K562 (cell line): Measurements from ENCODE around the gene FGGY. TPM values are rescaled to one million over a fixed set of nuclear protein-coding genes. Genes with fewer than 3 reads are reported as not detected.

Experiments
- ATAC-seq: fragments of 200-7000 bp; cut with Tn5 transposase; 3 replicates; pipeline ENCODE4 v1.9.1; 2020; ENCODE audit warnings: moderate library complexity
- BruUV-seq: library from RNA; stranded (reverse); fragments of 400-500 nt; replicated peaks from 2 replicates; lab custom pipeline; 2021; lab: Mats Ljungman, UMichigan
- CTCF ChIA-PET: fragments of 300-600 bp; formaldehyde crosslinking; extraction: SDS; loops from one replicate; lab custom pipeline; 2021; ENCODE audit warnings: low intra/inter-chr PET ratio; lab: Yijun Ruan, JAX
- POLR2A ChIA-PET: fragments of 300-600, 350-650 bp; sonication (Branson Sonifier 250); formaldehyde crosslinking; extraction: SDS; loops from one replicate; lab custom pipeline; 2021; ENCODE audit warnings: antibody characterized with exemption, inconsistent platforms; lab: Yijun Ruan, JAX
- DNase-seq, 4 experiments: peaks; one replicate each; pipeline versions ENCODE4 v3.0.0 to v3.0.0-alpha.2; 2011 to 2018; ENCODE audit warnings: low spot score in 3 of 4, mixed read lengths in 3 of 4; ENCODE audit errors: extremely low read depth in 1 of 4
- FAIRE-seq: peaks from 2 replicates; lab custom pipeline; 2011; peaks lifted over from hg19 to GRCh38; lab: Jason Lieb, UNC
- H2AFZ ChIP-seq: 2 replicates; pipeline ENCODE4 v1.6.0; 2011; ENCODE audit warnings: low read depth, low read length, control low read depth, inconsistent platforms
- H3K27ac ChIP-seq: fragments of 200-600 bp; 3 replicates; pipeline ENCODE4 v1.8.0; 2011; ENCODE audit warnings: low read depth, mild to moderate bottlenecking, control low read depth, inconsistent platforms, low read length, moderate library complexity, mixed read lengths; ENCODE audit errors: extremely low read depth
- H3K27me3 ChIP-seq, 2 experiments: fragments of 300-600 bp in 1 of 2; 2 replicates in 1 of 2; 3 replicates in 1 of 2; pipeline versions ENCODE4 v1.6.0 to v1.8.0; 2011; ENCODE audit warnings: inconsistent platforms in 2 of 2, low read length in 2 of 2, mild to moderate bottlenecking in 1 of 2, mixed read lengths in 1 of 2, moderate library complexity in 1 of 2; ENCODE audit not compliant: control insufficient read depth in 2 of 2, insufficient read depth in 2 of 2
- H3K36me3 ChIP-seq: fragments of 300-600 bp; 3 replicates; pipeline ENCODE4 v1.8.0; 2011; ENCODE audit warnings: mild to moderate bottlenecking, low read length, inconsistent platforms; ENCODE audit not compliant: control insufficient read depth, insufficient read depth
- H3K4me1 ChIP-seq, 2 experiments: fragments of 200-600 bp in 1 of 2; replicated peaks in 1 of 2; 2 replicates in 1 of 2; 3 replicates in 1 of 2; pipeline versions ENCODE4 v1.5.1 to v1.8.0; 2011; ENCODE audit warnings: inconsistent platforms in 2 of 2, low read length in 2 of 2, mild to moderate bottlenecking in 1 of 2, mixed read lengths in 1 of 2, moderate library complexity in 1 of 2; ENCODE audit not compliant: control insufficient read depth in 2 of 2, insufficient read depth in 2 of 2
- H3K4me2 ChIP-seq: 2 replicates; pipeline ENCODE4 v1.6.1; 2011; ENCODE audit warnings: low read length, control low read depth, inconsistent platforms, mixed read lengths; ENCODE audit not compliant: insufficient read depth
- H3K4me3 ChIP-seq: fragments of 200-600 bp; sonication (generic), shearing (Covaris generic); 2 replicates; pipeline ENCODE4 v1.5.1; 2016; ENCODE audit warnings: control low read depth, inconsistent platforms
- H3K79me2 ChIP-seq: fragments of 200-600 bp; 3 replicates; pipeline ENCODE4 v1.8.0; 2011; ENCODE audit warnings: low read length, inconsistent platforms; ENCODE audit not compliant: control insufficient read depth, insufficient read depth
- H3K9ac ChIP-seq, 2 experiments: 2 replicates each; pipeline versions ENCODE4 v1.6.0 to v1.6.1; 2011; ENCODE audit warnings: low read depth in 2 of 2, low read length in 2 of 2, control low read depth in 1 of 2, inconsistent platforms in 1 of 2, mild to moderate bottlenecking in 1 of 2, mixed read lengths in 1 of 2; ENCODE audit not compliant: insufficient read depth in 1 of 2
- H3K9me1 ChIP-seq: one replicate; pipeline ENCODE4 v1.6.0; 2011; ENCODE audit warnings: inconsistent platforms, mild to moderate bottlenecking, low read length, moderate library complexity; ENCODE audit not compliant: control insufficient read depth, insufficient read depth
- H3K9me3 ChIP-seq: replicated peaks from 2 replicates; pipeline ENCODE4 v1.5.1; 2011; ENCODE audit warnings: low read depth, low read length, inconsistent platforms; ENCODE audit not compliant: control insufficient read depth, insufficient read depth
- H4K20me1 ChIP-seq: replicated peaks from 2 replicates; pipeline ENCODE4 v1.6.1; 2011; ENCODE audit warnings: low read length, inconsistent platforms, mixed read lengths; ENCODE audit not compliant: control insufficient read depth, insufficient read depth
- ARID3A ChIP-seq: IDR thresholded peaks from 2 replicates; pipeline ENCODE4 v1.6.1; 2012; ENCODE audit warnings: low read depth, low read length, improper control_type of control experiment, borderline replicate concordance
- ATF3 ChIP-seq, 2 experiments: fragments of 450-650 bp in 1 of 2; sonication (generic) in 1 of 2; formaldehyde crosslinking in 1 of 2; IDR thresholded peaks in 1 of 2; conservative IDR thresholded peaks in 1 of 2; 2 replicates each; pipeline versions ENCODE4 v1.6.1 to v1.8.1; 2016 to 2023; ENCODE audit warnings: mild to moderate bottlenecking in 2 of 2, moderate library complexity in 2 of 2, inconsistent platforms in 1 of 2, missing genetic modification reagents in 1 of 2
- HMBOX1 ChIP-seq: sonication (generic); IDR thresholded peaks from 2 replicates; pipeline ENCODE4 v1.6.1; 2016
- JUND ChIP-seq, 2 experiments: IDR thresholded peaks; 2 replicates in 1 of 2; 3 replicates in 1 of 2; pipeline ENCODE4 v1.6.1; 2011; ENCODE audit warnings: borderline replicate concordance in 2 of 2, low read depth in 2 of 2, low read length in 2 of 2, improper control_type of control experiment in 1 of 2, missing biosample characterization in 1 of 2, missing genetic modification characterization in 1 of 2, missing genetic modification reagents in 1 of 2
- KDM4B ChIP-seq, 2 experiments: fragments of 450-650 bp in 1 of 2; sonication (generic) in 1 of 2; IDR thresholded peaks; 2 replicates each; pipeline ENCODE4 v1.6.1; 2016 to 2017; ENCODE audit warnings: borderline replicate concordance in 2 of 2, antibody characterized with exemption in 1 of 2, low read depth in 1 of 2, mild to moderate bottlenecking in 1 of 2
- L3MBTL2 ChIP-seq: fragments of 450-650 bp; IDR thresholded peaks from 2 replicates; pipeline ENCODE4 v1.6.1; 2016; ENCODE audit warnings: mild to moderate bottlenecking, moderate library complexity
- NR2C2 ChIP-seq, 2 experiments: fragments of 200-800 bp in 1 of 2; sonication (Bioruptor generic) in 1 of 2; sonication (generic) in 1 of 2; formaldehyde crosslinking in 1 of 2; IDR thresholded peaks; 2 replicates each; pipeline versions ENCODE4 v1.6.1 to v1.8.0; 2016 to 2022; ENCODE audit warnings: mild to moderate bottlenecking in 1 of 2, missing compliant biosample characterization in 1 of 2, missing genetic modification characterization in 1 of 2, missing genetic modification reagents in 1 of 2
- POLR3G ChIP-seq: IDR thresholded peaks from 2 replicates; pipeline ENCODE4 v1.6.1; 2011; ENCODE audit not compliant: insufficient read length, insufficient replicate concordance; ENCODE audit errors: extremely low read depth
- RCOR1 ChIP-seq, 2 experiments: IDR thresholded peaks; 2 replicates each; pipeline ENCODE4 v1.6.1; 2012; ENCODE audit warnings: low read depth in 2 of 2, low read length in 2 of 2, borderline replicate concordance in 1 of 2, improper control_type of control experiment in 1 of 2
- SOX6 ChIP-seq: fragments of 450-650 bp; IDR thresholded peaks from 2 replicates; pipeline ENCODE4 v1.6.1; 2014; ENCODE audit warnings: mild to moderate bottlenecking
- SRSF1 ChIP-seq: fragments of 200-400 bp; formaldehyde crosslinking; IDR thresholded peaks from 2 replicates; pipeline ENCODE4 v1.6.1; 2017; ENCODE audit warnings: mild to moderate bottlenecking, low read depth, low read length, moderate library complexity
- ZEB2 ChIP-seq: fragments of 450-650 bp; IDR thresholded peaks from 2 replicates; pipeline ENCODE4 v1.6.1; 2016
- ZFP1 ChIP-seq: fragments of 450-650 bp; formaldehyde crosslinking; IDR thresholded peaks from 2 replicates; pipeline ENCODE4 v1.4.0; 2020; ENCODE audit warnings: mild to moderate bottlenecking, mixed read lengths
- ZNF133 ChIP-seq: fragments of 250-450 bp; sonication (Bioruptor Pico); IDR thresholded peaks from 2 replicates; pipeline ENCODE4 v1.4.0; 2020; ENCODE audit warnings: mild to moderate bottlenecking
- ZNF23 ChIP-seq: fragments of 250-450 bp; sonication (Bioruptor Pico); IDR thresholded peaks from 2 replicates; pipeline ENCODE4 v1.4.0; 2020; ENCODE audit warnings: mild to moderate bottlenecking
- WGBS: fragments of 100-300 bp; shearing (Covaris generic); methylation state at CpG from one replicate; pipeline ENCODE4 v1.1.6; 2016; ENCODE audit warnings: low coverage, mixed read lengths; ENCODE audit not compliant: insufficient coverage; ENCODE audit errors: missing lambda C conversion rate; 5-methylcytosine and 5-hydroxymethylcytosine counted together
- in situ Hi-C: fragments of 300-500 bp; cut with MboI; formaldehyde crosslinking; loops from 4 replicates; pipeline ENCODE4 v1.15.0; 2018; ENCODE audit warnings: inconsistent platforms, mixed read lengths
- intact Hi-C: fragments of 100-400 bp; cut with micrococcal nuclease; formaldehyde crosslinking; loops from 2 replicates; pipeline ENCODE4 v1.14.2; 2022
- polyA plus RNA-seq, 8 experiments: library from polyadenylated mRNA; depleted of rRNA in 4 of 8; stranded (reverse) in 5 of 8; unstranded in 3 of 8; fragments of >200 nt; fragmentation: Nextera tagmentation in 2 of 8; fragmentation: Illumina TruSeq in 1 of 8; extraction: Ambion mirVana in 2 of 8; extraction: Trizol in 1 of 8; gene quantifications; 2 replicates each; pipeline versions ENCODE4 v1.2.1 to v1.2.3, GENCODE V29; 2011 to 2014; ENCODE audit warnings: inconsistent platforms in 1 of 8, missing spikeins in 1 of 8
- total RNA-seq, 7 experiments: library from RNA; depleted of rRNA in 6 of 7; stranded (reverse); fragments of >200 nt in 6 of 7; fragmentation: Illumina TruSeq in 2 of 7; extraction: Trizol in 2 of 7; gene quantifications; 2 replicates each; pipeline versions ENCODE4 v1.2.1 to v1.2.3, GENCODE V29; 2011 to 2021; ENCODE audit warnings: low replicate concordance in 1 of 7

FGGY gene
- total and polyA plus RNA-seq, 9 of the 15 experiments (the other 6 are each of a cell fraction or from before 2014, with no cell fraction given): 9.7 to 19.2 (median 12.6) TPM

- no peaks in the 10 kb centered on the region for H3K9me3 ChIP-seq
- FAIRE-seq (peak; percentile 11), DNase-seq (peak in 2 of 4 experiments; percentile 26 to 50), ATAC-seq (peak; percentile 77)
- CTCF ChIA-PET: no interaction called here
- peaks cover 0 to 39% of the 10 kb centered on the region in 2 experiments; a peak in 3 of 5 replicates for H3K4me1 ChIP-seq
- no peaks in the 10 kb centered on the region for H4K20me1 ChIP-seq
- no peaks in the 10 kb centered on the region for H3K9me1 ChIP-seq
- H3K9ac ChIP-seq: no peak overlapping the region
- H3K27me3 ChIP-seq: no peaks in the 10 kb centered on the region
- H3K27ac ChIP-seq: no peak overlapping the region
- intact Hi-C loops (no loop called here), in situ Hi-C loops (no loop called here)
- no peaks in the 10 kb centered on the region for H3K79me2 ChIP-seq
- 18% methylated on average over 7 of the region's 7 CpGs for WGBS
- no peak overlapping the region for H3K4me3 ChIP-seq
- no peaks in the 10 kb centered on the region for H3K36me3 ChIP-seq
- POLR2A ChIA-PET: interaction anchor here (0.6 kb wide), 1 partner anchor 487 kb away, joined by 3 read pairs; no protein-coding TSS in a partner anchor
- H2AFZ ChIP-seq: peak overlapping the region; percentile 58
- BruUV-seq: no TSS peak
- no peak overlapping the region for H3K4me2 ChIP-seq
- TF ChIP-seq HMBOX1 (no peak), ZNF133 (no peak), ZNF23 (CRISPR knock-in tag) (no peak), POLR3G (no peak), SRSF1 (no peak), RCOR1 (IDR thresholded peaks at IDR 0.05; ENCODE audit: borderline replicate concordance in 1 of 2, low read depth in 2 of 2, low read length in 2 of 2) (peak in 1 of 2 experiments; percentile 10; a peak in 1 of 4 replicates), JUND (IDR thresholded peaks at IDR 0.05; ENCODE audit: borderline replicate concordance, low read depth, low read length) (no peak), JUND (tag; IDR thresholded peaks at IDR 0.05; ENCODE audit: borderline replicate concordance, low read depth, low read length) (0 out of 3 replicates have a peak, but pooled peaks have one; percentile 12), ARID3A (no peak), ZFP1 (CRISPR knock-in tag) (no peak), NR2C2 (CRISPR knock-in tag; IDR thresholded peaks at IDR 0.05) (no peak), NR2C2 (tag; IDR thresholded peaks at IDR 0.05) (peak; percentile 23; the same call in 1 of the 2 replicates), SOX6 (0 out of 2 replicates have a peak, but pooled peaks have one; percentile 7), ATF3 (IDR thresholded peaks at IDR 0.05) (no peak), ATF3 (CRISPR knock-in tag; conservative IDR thresholded peaks at IDR 0.05) (no peak), L3MBTL2 (peak; percentile 69; the same call in 1 of the 2 replicates), ZEB2 (no peak), KDM4B (IDR thresholded peaks at IDR 0.05; ENCODE audit: borderline replicate concordance in 2 of 2, low read depth in 1 of 2) (no peak)
Observed at GRCh38 chr1:59391212-59392179, 94.6 kb downstream of the FGGY start.
